Measurements from ENCODE around the gene PRR5L. TPM values are rescaled to one million over a fixed set of nuclear protein-coding genes. Genes with fewer than 3 reads are reported as not detected.

The PRR5L gene
- total and polyA plus RNA-seq, 2 donors (not counting 1 experiment from before 2014, with no cell fraction given): 4.0 to 5.9 TPM

GRCh38 chr11:36449561-36450096, 153.5 kb downstream of the PRR5L start:
- 73% methylated on average over 4 of the region's 5 CpGs for WGBS (ENCODE audit: insufficient coverage)
- peak overlapping the region in 1 of 2 donors; percentile 38 for H3K27ac ChIP-seq (ENCODE audit: low read length in 2 of 2)
- CTCF ChIA-PET: interaction anchor here (0.6 to 1.4 kb wide), 8 partner anchors 29 to 628 kb away, joined by 3 to 4 read pairs (median 3); partner anchors contain the start of gene TRAF6
- H2AFZ ChIP-seq (ENCODE audit: insufficient read depth, low read depth, low read length, poor library complexity, severe bottlenecking): peak overlapping the region; percentile 88
- Mint-ChIP-seq H3K27me3 (no peaks in the 10 kb centered on the region), H3K4me1 (peaks cover 23% of the 10 kb centered on the region), H3K4me3 (peak overlapping the region; percentile 73), H3K9me3 (ENCODE audit: insufficient read depth) (no peaks in the 10 kb centered on the region), H3K27ac (peak overlapping the region; percentile 16)
- H3K4me1 ChIP-seq (ENCODE audit: control insufficient read depth in 2 of 2, insufficient read depth in 2 of 2, low read length in 2 of 2): peaks cover 20 to 27% of the 10 kb centered on the region in 2 donors
- no peaks in the 10 kb centered on the region for H3K36me3 ChIP-seq (replicated peaks in 1 of 2; ENCODE audit: control extremely low read depth in 1 of 2, control insufficient read depth in 1 of 2, extremely low read depth in 1 of 2, insufficient read depth in 2 of 2, low read length in 1 of 2)
- DNase-seq (no peak), ATAC-seq (ENCODE audit: low read depth) (no peak)
- no peaks in the 10 kb centered on the region for H4K20me1 ChIP-seq (ENCODE audit: control insufficient read depth, insufficient read depth, low read length, poor library complexity, severe bottlenecking)
- peak overlapping the region in 4 of 5 experiments; percentile 1 to 65 (median 42) for H3K4me3 ChIP-seq (ENCODE audit: control extremely low read depth in 1 of 5, extremely low read depth in 1 of 5, insufficient read depth in 1 of 5, low read depth in 2 of 5, low read length in 4 of 5)
- no peak for TF ChIP-seq EZH2 (IDR thresholded peaks at IDR 0.05; ENCODE audit: borderline replicate concordance, insufficient read depth, low read depth, low read length, poor library complexity, severe bottlenecking)
- no peak for TF ChIP-seq CTCF (IDR thresholded peaks at IDR 0.05)
- H3K9ac ChIP-seq (ENCODE audit: low read length): peak overlapping the region; percentile 70
- POLR2A ChIA-PET: no interaction called here
- H3K27me3 ChIP-seq (replicated peaks in 1 of 4; ENCODE audit: control extremely low read depth in 1 of 4, control insufficient read depth in 3 of 4, insufficient read depth in 4 of 4, low read length in 3 of 4): no peaks in the 10 kb centered on the region
- H3K4me2 ChIP-seq (replicated peaks; ENCODE audit: low read depth, low read length, poor library complexity, severe bottlenecking): peak overlapping the region; percentile 79
- H3K79me2 ChIP-seq (ENCODE audit: control insufficient read depth, insufficient read depth, low read length): no peaks in the 10 kb centered on the region
- intact Hi-C loops (cut with micrococcal nuclease): no loop called here
- no peaks in the 10 kb centered on the region for H3K9me3 ChIP-seq (ENCODE audit: control extremely low read depth in 1 of 3, control insufficient read depth in 2 of 3, insufficient read depth in 1 of 3, low read length in 2 of 3)

- intact Hi-C loops (cut with micrococcal nuclease): no loop called here
- H3K4me3 Mint-ChIP-seq: peak overlapping the region; percentile 73
- Histone ChIP-seq H3K79me2 (ENCODE audit: control insufficient read depth, insufficient read depth, low read length) (no peaks in the 10 kb centered on the region), H3K9me3 (ENCODE audit: control extremely low read depth in 1 of 3, control insufficient read depth in 2 of 3, insufficient read depth in 1 of 3, low read length in 2 of 3) (no peaks in the 10 kb centered on the region), H3K4me1 (ENCODE audit: control insufficient read depth in 2 of 2, insufficient read depth in 2 of 2, low read length in 2 of 2) (peaks cover 20 to 27% of the 10 kb centered on the region in 2 donors), H3K27me3 (replicated peaks in 1 of 4; ENCODE audit: control extremely low read depth in 1 of 4, control insufficient read depth in 3 of 4, insufficient read depth in 4 of 4, low read length in 3 of 4) (no peaks in the 10 kb centered on the region), H4K20me1 (ENCODE audit: control insufficient read depth, insufficient read depth, low read length, poor library complexity, severe bottlenecking) (no peaks in the 10 kb centered on the region), H3K36me3 (replicated peaks in 1 of 2; ENCODE audit: control extremely low read depth in 1 of 2, control insufficient read depth in 1 of 2, extremely low read depth in 1 of 2, insufficient read depth in 2 of 2, low read length in 1 of 2) (no peaks in the 10 kb centered on the region), H3K9ac (ENCODE audit: low read length) (peak overlapping the region; percentile 70), H2AFZ (ENCODE audit: insufficient read depth, low read depth, low read length, poor library complexity, severe bottlenecking) (peak overlapping the region; percentile 88), H3K4me3 (ENCODE audit: control extremely low read depth in 1 of 5, extremely low read depth in 1 of 5, insufficient read depth in 1 of 5, low read depth in 2 of 5, low read length in 4 of 5) (peak overlapping the region in 4 of 5 experiments; percentile 1 to 65 (median 42)), H3K4me2 (replicated peaks; ENCODE audit: low read depth, low read length, poor library complexity, severe bottlenecking) (peak overlapping the region; percentile 79), H3K27ac (ENCODE audit: low read length in 2 of 2) (peak overlapping the region in 1 of 2 donors; percentile 38)
- H3K27me3 Mint-ChIP-seq: no peaks in the 10 kb centered on the region
- ATAC-seq (ENCODE audit: low read depth): peak; percentile 64
- DNase-seq: peak; percentile 43
- peak overlapping the region; percentile 16 for H3K27ac Mint-ChIP-seq
- POLR2A ChIA-PET: no interaction called here
- H3K9me3 Mint-ChIP-seq (ENCODE audit: insufficient read depth): no peaks in the 10 kb centered on the region
- H3K4me1 Mint-ChIP-seq: peaks cover 23% of the 10 kb centered on the region
- TF ChIP-seq CTCF (IDR thresholded peaks at IDR 0.05): no peak
- TF ChIP-seq EZH2 (IDR thresholded peaks at IDR 0.05; ENCODE audit: borderline replicate concordance, insufficient read depth, low read depth, low read length, poor library complexity, severe bottlenecking): no peak
- CTCF ChIA-PET: interaction anchor here (0.6 to 1.4 kb wide), 9 partner anchors 29 to 1470 kb away, joined by 3 to 4 read pairs (median 3); partner anchors contain the start of gene TRAF6
- WGBS (ENCODE audit: insufficient coverage): 10% methylated on average over 2 of the region's 3 CpGs
These were observed 154.1 kb downstream of the PRR5L start for GRCh38 chr11:36450110-36450572.
